GM21381 (cell line): ENCODE results near the gene PLA2G2A.
"Not testable (repeated sequence)": the region's sequence is repeated elsewhere in the genome, so short reads cannot be mapped to it uniquely, and the experiment has no call there.

ENCODE experiments used
- ATAC-seq: cut with Tn5 transposase; IDR thresholded peaks from one replicate; pipeline ENCODE4 v1.9.1; 2021; ENCODE audit warnings: mild to moderate bottlenecking, moderate library complexity; ENCODE audit not compliant: unreplicated experiment

PLA2G2A gene, protein sequence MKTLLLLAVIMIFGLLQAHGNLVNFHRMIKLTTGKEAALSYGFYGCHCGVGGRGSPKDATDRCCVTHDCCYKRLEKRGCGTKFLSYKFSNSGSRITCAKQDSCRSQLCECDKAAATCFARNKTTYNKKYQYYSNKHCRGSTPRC

DNA sequence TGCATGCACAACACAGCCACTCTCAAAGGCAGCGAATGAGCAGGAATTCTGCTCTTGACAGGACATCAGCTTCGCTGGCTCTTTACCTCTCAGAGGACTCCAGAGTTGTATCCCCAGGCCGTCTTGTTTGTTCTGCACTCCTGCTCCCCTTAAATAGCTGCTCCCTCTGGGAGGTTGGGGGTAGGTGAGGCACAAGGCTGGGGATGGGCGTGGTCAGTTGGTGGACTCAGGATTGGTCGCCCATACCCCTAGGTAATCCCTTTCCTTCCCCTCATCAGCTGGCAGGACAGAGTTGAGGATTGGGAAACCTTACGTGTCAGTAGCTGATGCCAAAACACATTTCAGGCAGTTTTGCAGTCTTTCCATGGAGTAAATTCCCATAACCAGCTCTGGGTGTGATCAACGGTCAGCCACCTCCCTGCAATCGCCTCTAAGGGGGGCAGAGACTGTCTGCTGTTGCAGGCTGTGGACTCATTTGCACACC, at the start of gene PLA2G2A:
Gene PLA2G2A (minus strand): TSS at position 125 of the 484 bp plus-strand sequence. CDS start 845 bp downstream, outside the sequence.
- no peak for ATAC-seq

DNA sequence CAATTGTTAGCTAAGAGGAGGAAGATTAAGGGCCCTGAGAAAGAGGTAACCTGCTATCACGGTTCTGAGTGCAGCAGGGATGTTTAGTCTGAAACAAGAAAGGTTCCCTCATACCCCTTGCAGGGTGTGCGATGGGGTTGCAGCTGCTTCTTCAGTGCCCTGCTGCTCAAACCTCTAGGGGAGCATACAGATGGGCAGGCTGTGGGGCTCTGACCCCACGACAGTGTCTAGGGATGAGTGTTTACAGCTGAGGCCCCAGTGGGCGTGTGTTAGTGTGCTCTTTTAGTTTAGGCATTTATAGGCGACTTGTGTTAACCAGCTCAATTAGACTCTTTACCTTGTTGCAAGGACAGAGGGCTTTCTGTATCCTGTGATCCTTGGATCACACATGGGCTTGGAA, 49.3 kb upstream of the PLA2G2A start:
- no peak for ATAC-seq

DNA sequence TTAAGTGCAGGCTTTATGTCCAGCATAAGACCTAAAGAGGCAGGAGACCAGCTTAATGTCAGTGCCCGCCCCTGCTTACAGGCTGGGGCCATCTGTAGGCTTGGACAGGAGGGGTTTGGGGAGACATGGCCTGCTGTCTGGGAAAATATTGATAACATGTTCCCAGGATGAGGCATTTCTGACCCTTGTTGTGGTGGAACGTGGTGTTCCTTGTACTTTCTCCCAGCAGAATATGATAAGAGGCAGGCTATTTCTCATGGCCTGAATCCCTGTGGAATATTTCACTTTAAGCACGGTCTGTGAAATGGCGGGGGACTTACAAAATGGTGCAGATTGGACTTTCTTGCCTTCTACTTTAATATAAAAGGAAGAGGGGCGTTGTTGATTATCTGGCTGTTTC, 48.7 kb upstream of the PLA2G2A start:
- ATAC-seq, result no peak

GRCh38 chr1:20017741-20018140, 38.3 kb upstream of the PLA2G2A start:
- no peak for ATAC-seq

GRCh38 chr1:20014153-20014552, 34.7 kb upstream of the PLA2G2A start:
- no peak for ATAC-seq

DNA sequence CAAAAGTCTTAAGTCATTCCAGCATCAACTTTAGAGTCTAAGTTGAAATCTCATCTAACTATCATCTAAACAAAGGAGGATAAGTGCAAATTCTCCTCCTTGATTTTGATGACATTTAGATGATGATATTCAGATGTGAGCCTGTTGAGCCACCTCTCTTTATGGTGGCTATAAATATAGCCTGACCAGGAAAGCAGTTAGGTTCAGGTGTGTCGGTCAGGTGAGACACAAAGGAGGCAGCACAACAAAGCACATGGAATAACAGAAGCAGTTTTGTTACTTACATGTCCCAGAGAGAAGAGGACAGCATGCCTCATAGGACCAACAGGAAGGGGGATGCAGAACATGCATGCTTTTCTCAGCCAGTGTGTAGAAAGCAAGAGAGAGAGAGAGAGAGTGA, 30.6 kb upstream of the PLA2G2A start:
- no peak for ATAC-seq

GRCh38 chr1:20009212-20009611, 29.8 kb upstream of the PLA2G2A start:
- ATAC-seq, result no peak

- ATAC-seq, result no peak
Observed at GRCh38 chr1:20008391-20008841, 29.0 kb upstream of the PLA2G2A start.

- ATAC-seq, result not testable (repeated sequence)
Observed at GRCh38 chr1:19998823-19999222, 19.4 kb upstream of the PLA2G2A start.

GRCh38 chr1:19990689-19991088, 11.3 kb upstream of the PLA2G2A start:
- no peak for ATAC-seq

GRCh38 chr1:19990182-19990582, 10.8 kb upstream of the PLA2G2A start:
- ATAC-seq, result not testable (repeated sequence)

DNA sequence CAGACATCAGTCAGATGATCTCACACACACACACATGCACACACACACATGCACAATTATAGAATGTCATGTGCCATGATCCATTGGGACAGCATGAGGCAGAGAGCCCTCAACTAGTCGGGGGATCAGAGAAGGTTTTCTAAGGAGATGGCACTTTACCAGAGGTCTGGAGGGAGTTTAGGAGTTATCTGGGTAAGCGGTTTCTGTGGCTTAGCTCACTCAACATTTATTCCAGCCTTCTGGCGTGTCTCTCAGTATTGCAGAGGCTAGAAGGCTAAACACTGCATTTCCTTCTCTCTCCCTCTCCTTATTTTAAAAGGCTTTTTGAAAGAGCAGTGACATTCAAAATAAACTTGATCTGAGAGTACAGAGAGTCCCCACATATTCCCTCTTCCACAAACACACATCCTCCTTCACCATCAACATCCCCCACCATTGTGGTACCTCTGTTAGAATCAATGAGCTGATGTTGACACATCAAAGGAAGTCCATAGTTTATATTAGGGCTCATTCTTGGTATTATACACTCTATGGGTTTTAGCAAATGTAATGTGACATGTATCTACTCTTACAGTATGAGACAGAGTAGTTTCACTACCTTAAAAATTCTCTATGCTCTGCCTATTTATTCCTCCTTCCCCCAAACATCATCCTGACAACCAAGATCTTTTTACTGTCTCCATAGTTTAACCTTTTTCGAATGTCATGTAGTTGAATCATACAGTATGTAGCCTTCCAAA, 9.0 kb upstream of the PLA2G2A start:
- ATAC-seq, result no peak

DNA sequence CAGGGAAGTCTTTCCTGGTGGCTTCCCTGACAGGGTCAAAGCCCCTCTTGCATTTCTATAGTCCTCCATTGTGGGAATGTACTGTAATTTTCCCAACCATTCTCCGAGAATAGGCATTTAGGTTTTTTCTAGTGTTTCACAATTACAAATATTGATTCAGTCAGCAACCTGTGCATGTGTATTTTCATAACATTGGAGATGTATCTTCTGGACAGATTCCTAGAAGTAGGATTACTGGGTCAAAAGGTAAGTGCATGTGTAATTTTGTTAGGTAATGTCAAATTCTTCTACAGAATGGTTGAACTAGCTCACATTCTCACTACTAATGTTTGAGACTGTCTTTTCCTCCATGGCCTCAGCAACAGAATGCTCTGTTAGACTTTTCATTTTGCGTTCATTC, 8.3 kb upstream of the PLA2G2A start:
- ATAC-seq, result no peak

- not testable (repeated sequence) for ATAC-seq
Observed at GRCh38 chr1:19984409-19985016, 5.1 kb upstream of the PLA2G2A start.

GRCh38 chr1:19981507-19982312, 2.3 kb upstream of the PLA2G2A start:
- no peak for ATAC-seq

- ATAC-seq, result no peak
Observed at GRCh38 chr1:19981170-19981506, 1.7 kb upstream of the PLA2G2A start.

- ATAC-seq, result no peak
Observed at GRCh38 chr1:19980314-19980713, 896 bp upstream of the PLA2G2A start.

DNA sequence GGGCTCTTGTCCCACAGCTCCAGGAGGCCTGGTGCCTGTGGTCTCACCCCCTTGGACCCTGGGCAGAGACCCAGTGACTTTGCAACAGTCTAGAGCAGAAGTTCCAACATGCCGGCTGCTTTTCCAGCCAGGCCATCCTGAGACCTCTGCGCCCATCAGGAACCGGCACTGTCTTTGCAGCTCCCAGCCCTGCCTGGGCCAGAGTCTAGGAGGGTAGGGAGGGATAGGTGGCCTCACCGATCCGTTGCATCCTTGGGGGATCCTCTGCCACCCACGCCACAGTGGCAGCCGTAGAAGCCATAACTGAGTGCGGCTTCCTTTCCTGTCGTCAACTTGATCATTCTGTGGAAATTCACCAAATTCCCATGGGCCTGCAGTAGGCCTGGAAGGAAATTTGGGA, 1.3 kb downstream of the PLA2G2A start:
- no peak for ATAC-seq

GRCh38 chr1:19976317-19977003, 3.0 kb downstream of the PLA2G2A start:
- no peak for ATAC-seq

GRCh38 chr1:19975423-19976193, 3.8 kb downstream of the PLA2G2A start:
- ATAC-seq, result no peak
